HT1080 (cell line): ENCODE measurements around the gene ARID1B. TPM values are rescaled to one million over a fixed set of nuclear protein-coding genes. Genes with fewer than 3 reads are reported as not detected.

ENCODE experiments used
- DNase-seq: peaks from one replicate; pipeline ENCODE4 v3.0.0-alpha.2; 2015; ENCODE audit warnings: low read depth
- total RNA-seq: library from RNA; depleted of rRNA; stranded (reverse); fragments of >200 nt; shearing (Covaris generic); gene quantifications from 2 replicates; pipeline ENCODE4 v1.2.3, GENCODE V29; 2014

ARID1B gene
- total RNA-seq, 1 experiment from 2014 or later, result 11.2 TPM

DNA sequence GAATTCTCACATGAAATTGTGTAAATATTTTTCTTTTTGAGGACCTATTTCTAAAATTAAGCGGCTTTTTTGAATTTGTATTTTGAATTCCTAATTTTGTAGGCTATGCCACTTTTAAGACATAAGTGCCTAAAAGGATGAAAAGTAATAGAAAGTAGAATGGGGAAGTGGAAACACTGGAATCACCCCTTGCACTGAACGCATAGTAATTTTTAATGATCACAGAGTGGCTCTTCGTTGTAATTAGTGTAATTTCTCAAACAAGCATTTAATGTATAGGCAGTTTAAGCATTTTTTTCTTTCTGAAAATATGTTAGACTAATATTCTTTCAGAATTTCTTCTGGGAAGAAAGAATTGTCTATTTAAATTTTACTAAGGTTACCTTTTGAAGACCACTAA is 73.2 kb downstream of the ARID1B start:
- no peak for DNase-seq

DNA sequence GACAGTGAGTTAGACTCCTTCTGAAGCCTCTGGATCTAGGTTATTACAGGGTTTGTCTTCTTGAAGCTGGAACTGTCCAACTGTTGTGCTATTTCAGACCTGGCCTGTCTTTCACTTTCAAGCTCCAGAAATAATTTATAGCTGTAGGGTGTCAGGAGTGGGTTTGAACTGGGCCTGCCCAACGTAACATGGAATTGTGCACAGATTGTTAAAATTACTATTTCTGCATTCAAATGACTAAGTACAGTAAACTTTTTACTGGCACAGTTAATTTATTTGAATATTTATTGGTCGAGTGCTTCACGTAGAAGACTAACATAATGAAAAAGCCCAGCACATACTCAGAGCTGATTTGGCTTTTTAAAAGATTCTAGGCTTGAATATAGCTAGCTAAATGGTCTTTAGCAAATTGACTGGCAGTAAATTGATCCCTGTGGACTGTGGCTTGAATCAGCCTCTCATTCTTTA is 74.3 kb downstream of the ARID1B start:
- DNase-seq, result no peak

DNA sequence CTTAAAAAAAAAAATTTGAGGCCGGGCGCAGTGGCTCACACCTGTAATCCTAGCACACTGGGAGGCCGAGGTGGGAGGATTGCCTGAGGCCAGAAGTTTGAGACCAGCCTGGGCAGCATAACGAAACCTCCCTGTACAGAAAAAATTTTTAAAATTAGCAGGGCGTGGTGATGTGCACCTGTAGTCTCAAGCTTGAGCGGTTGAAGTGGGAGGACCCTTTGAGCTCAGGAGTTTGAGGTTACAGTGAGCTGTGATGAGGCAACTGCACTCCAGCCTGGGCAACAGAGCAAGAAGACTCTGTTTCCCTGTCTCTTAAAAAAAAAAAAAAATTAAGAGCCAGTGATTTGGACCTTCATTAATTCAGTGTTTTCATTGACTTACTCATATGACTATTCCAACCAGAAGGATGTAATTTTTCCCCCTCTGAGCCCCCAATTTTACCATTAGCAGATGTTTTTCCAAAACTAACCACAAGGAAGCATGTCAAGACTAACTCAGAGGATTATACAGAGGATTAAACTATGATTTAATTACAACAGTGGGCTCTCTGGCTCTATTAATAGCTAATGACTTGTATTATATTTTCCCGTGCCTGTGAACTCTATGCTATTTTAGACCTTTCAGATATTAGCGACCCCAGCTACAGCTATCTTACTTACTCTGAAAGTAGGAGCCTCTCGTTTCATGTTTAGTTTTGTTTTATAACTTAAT is 75.1 kb downstream of the ARID1B start:
- no peak for DNase-seq

DNA sequence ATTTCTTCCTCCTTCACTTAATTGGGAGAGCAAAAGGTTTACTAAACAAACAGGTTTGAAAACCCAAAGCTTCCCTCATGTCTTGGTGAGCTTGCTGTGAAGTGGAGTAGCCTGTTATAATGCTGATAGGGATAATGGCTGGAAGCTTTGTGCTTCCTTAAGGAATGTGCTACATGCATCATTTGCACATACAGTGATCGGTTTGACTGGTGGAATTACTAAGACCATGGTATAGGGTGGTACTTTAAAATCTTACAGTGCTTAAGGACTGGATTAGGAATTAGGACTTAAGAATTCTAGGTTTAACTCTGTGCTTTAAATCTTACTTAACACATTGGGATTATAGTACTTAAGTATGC is 75.7 kb downstream of the ARID1B start:
- DNase-seq, result no peak

DNA sequence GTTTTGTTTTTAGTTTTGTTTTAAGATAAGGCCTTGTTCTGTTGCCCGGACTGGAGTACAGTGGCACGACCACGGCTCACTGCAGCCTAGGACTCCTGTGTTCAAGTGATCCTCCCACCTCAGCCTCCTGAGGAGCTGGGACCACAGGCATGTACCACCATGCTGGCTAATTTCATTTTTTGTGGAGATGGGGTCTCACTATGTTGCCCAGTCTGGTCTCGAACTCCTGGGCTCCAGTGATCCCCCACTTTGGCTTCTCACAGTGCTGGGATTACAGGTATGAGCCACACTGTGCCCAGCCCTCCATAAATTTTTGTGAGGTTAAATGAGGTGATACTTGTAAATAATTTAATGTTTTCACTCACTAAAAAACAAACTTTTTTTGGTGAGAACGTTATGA is 76.6 kb downstream of the ARID1B start:
- no peak for DNase-seq

DNA sequence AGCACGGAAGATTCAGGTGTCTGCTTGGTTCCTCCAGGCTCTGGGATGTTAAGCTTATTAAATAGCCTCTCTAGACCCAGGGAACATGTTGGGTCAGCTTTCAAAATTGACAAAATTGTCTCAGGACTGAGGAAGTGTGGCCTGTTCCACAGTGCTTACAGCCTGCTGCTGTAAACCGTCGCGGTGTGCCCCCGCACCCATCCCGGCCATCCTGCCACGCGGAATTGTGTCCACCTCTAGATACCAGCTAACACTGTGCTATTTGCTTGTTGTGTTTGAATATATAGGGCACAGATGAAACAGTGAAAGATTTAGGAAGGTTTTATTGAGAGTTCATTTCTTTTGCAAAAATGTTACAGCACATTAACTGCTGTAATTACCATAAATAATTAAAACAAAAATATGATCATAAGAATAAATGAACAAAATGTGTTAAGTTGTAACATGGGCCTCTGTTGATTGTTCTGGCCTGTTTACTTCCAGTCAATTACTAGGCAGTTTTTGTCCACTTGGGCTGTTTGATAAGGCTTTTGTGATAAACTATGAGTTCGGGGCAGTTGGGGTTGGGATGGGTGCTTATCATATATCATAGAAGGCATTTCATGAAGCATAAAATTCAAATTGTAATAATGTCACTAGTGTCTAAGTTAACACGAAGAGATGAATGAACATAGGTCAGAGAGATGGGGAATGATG is 77.4 kb downstream of the ARID1B start:
- no peak for DNase-seq

DNA sequence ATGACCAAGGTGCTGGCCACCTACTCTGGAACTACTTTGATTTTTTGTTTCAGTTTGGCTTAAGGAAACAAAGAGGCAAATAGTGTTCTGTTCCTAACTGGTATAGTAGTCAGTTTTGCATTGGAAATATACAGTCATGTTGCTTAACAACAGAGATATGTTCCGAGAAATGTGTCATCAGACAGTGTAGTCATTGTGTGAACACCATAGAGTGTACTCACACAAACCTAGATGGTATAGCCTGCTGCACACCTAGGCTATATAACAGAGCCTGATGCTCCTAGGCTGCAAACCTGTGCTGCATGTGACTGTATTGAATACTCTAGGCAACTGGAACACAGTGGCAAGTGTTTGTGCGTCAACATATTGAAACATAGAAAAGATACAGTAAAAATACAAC is 80.4 kb downstream of the ARID1B start:
- peak; percentile 18 for DNase-seq

DNA sequence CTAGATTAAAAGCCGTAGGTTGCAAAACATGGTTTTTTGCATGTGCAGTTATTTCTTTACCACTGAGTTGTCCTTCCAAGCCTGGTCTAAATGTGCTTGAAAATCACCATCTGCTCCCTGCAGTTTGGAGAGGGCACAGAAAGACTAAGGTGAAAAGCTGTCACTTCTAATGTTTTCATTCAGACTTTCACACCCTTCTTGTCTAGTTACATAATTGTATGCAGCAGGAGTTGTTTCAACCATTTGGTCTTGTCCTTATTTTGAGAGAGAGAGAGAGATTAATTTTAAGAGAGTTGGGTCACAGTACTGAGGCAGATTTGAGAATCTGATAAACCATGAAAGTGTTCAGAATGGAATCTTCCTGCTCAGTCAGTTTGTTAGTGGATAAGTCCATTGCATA is 82.5 kb downstream of the ARID1B start:
- DNase-seq, result no peak

DNA sequence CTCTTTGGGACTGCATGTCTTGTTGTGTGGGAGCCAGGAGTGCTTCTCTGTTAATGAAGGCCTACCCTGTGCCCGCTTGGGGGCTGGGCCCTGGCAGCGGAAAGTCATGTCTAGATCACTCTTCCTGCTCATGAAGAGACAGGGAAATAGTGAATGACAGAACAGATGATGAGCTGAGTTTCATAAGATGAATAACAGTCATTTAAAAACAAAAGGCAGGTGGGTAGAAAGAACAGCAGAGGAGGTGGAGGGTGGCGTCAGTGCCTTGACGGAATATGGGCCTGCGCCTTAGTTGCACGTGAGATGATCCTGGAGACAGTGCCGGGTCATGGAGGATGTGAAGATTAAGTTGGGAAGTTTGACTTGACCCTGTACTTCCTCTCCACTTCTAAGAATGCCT is 85.5 kb downstream of the ARID1B start:
- DNase-seq, result no peak

DNA sequence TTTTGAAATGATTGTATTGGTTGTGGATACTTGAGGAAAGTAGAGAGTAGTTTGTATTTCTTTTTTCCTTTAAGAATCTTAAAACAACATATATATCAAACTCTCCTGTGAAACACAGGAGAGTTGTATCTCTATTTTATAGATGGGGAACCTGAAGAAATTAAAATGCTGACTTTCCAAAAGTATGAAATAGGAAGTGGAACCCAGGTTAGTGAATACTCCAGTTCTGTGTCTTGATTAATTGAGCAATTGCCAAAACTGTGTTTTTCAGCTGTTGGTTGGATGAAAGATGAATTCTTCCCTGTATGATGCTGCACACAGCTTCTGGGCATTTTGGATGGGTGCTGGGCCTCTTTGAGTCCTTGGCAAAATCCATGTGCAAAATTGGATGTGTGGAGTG is 86.3 kb downstream of the ARID1B start:
- DNase-seq, result no peak

DNA sequence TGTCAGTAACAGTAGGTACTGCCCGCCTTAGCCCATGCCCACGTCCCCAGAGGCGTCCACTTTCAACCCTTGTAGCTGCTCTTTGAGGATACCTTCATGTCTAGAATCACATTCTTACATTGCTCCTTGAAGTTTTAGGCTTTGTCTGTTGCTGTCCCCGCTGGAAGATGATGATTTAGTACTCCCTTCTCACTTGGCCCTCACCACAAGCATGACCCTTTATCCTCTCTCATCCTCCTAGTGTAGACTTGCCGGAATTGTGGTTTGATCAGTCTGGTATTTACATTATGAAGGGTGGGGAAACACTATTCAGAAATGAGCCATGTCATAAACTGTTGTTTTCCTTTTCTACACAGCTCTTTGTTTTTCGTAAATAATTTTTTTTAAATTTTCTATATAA is 87.4 kb downstream of the ARID1B start:
- DNase-seq, result peak; percentile 31

DNA sequence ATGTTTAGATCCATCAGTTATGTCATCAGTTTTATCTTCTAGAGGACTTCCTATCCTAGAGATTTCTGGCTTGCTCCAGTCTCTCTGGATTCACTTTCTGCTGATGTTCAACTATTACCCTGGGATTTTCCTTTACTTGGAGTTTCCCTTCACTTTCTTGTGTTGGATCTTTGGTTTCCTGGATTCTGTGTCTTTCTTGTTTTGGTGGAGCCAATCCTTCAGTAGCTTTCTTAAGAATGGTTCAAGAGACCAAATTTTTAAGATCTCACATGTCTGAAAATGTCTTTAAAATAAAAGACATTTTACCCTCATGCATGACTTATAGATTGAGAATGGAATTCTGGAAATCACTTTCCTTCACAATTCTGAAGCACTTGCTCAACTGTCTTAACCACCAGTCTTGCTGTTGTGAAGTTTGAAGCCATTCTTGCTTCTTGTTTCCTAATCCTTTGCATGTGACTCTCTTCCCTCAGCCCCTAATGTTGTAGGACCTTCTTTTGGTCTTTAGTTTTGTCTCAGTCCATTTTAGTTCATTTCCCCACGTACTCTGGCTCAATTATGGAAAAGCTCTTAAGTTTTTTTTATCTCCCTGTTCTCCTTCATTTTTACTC is 87.9 kb downstream of the ARID1B start:
- no peak for DNase-seq

DNA sequence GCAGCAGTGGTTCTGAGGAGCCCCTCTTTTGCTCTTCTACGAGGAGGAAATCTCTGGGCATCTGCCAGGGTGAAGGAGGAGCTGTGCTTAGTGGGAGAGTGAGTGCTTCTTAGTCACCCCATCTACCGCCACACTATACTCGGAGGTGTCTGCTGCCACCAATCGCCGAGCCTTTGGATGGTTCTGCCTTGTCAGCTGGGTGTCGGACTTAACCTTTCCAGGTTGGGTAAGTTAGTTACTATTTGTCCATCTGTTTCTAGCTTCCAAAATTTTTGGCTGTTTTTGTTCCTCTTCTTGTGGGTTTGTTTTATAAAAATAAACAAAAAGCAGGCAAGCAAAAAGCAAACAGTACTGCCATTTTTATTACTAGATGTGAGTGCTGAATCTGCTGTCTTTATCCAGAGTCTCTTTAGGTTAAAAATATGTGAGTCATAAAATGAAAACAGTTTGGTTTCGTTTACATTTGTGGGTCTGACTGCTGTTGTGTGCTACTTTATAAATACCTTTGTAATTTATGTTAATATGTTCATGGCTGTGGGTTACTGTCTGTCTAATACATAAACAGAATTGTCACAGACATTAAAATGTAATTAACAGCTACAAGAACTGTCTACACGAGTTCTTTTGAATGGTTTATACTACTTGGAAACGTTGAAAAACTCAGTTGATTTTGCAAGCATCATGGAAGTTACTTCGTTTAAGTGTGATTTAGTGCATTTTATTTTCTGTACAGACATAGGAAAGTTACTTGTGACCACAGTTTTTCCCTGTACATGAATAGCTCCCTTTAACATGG is 89.2 kb downstream of the ARID1B start:
- peak; percentile 64 for DNase-seq

DNA sequence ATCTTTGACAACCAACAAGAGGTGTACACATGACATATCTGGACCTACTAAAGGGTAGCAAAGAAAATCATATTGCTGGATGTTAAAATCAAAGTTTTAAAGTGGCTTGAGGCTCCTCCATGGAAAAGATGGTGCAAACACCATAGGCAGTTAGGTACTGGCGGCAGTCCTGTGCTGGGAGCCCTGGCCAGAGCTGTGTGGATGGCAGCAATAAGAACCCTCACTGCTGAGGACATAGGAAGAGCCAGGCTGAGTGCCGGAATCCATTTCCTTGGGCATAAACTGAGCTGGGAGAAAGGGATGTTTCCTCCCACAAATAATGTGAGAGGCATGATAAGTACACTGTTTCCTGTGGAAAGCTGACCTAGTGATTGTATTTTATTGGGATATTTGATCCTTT is 89.9 kb downstream of the ARID1B start:
- DNase-seq, result no peak

DNA sequence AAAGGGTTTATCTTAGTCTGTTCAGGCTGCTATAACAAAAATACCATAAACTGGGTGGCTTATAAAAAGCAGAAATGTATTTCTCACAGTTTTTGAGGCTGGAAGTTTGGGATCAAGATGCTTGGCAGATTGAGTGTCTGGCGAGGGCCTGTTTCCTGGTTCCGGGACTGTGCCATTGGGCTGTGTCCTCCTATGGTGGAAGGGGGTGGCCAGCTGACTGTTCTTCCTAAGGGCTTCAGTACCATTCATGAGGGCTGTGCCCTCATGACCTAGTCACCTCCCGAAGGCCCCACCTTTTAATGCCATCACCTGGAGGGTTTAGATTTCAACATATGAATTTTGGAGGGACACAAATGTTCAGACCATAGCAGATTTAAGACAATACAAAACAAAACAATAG is 91.2 kb downstream of the ARID1B start:
- DNase-seq, result no peak

DNA sequence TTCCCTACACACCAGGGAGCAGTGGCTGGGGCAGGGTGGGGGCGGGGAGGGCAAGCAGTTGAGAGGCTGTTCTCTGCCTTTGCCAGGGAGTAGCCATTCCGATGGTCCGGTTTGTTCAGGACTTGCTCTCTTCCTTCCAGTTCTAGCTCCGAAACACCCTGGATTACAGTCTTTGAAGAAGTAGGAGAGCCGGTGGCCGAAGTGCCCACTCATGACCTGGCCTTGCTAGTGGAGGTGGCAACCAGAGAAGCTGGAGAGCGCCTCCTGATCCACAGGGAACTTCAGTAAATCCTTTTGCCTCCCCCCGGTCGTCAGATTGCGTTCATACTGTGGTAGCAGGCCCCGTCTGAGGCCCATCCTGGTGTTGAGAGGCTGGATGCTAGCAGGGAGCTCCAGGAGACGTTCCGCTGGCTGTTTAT is 92.8 kb downstream of the ARID1B start:
- no peak for DNase-seq

DNA sequence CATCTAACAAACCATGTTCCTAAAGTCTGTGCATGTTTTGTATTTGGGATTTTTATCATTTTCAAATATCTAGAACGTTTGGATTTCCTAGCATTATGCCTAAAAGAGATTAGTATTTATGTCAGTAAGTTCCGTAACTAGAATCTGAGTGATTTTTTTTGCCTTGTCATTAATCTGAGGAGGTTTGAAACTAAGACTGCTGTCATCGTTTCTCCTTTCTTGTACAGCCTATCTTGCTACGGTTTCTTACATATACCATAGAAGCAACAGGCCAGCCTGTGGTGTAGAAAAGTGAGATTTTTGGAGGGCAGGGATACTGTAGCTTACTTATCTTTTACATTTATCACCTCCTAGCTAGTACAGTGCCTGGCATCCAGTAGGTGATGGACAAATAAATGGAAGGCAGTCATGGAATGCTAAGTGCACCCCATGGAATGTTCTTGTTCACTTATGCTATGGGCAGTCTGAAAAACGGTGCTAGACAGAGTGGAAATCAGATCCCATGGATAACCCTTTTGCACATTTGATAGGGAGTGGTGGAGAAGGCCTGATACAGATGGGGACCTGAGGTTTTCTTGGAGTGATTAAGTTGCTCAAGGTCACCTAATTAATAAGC is 93.9 kb downstream of the ARID1B start:
- no peak for DNase-seq

DNA sequence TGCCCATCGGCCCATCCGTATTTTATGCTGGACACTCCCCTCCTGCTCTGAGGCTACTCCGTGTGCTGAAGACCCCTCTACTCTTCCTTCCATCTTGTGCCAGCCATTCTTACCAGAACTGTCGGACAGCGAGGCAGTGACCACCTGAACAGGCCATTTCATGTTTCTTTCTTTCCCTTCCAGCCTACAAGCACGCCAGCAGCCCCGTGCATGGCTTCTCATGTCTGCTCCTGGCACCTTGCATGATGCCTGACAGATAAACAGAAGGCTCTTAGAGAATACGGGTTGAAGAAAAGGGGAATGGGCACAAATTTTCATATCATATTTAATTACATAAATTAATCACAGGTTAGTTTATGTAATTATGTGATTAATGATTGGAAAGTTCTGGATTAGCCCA is 95.7 kb downstream of the ARID1B start:
- no peak for DNase-seq

DNA sequence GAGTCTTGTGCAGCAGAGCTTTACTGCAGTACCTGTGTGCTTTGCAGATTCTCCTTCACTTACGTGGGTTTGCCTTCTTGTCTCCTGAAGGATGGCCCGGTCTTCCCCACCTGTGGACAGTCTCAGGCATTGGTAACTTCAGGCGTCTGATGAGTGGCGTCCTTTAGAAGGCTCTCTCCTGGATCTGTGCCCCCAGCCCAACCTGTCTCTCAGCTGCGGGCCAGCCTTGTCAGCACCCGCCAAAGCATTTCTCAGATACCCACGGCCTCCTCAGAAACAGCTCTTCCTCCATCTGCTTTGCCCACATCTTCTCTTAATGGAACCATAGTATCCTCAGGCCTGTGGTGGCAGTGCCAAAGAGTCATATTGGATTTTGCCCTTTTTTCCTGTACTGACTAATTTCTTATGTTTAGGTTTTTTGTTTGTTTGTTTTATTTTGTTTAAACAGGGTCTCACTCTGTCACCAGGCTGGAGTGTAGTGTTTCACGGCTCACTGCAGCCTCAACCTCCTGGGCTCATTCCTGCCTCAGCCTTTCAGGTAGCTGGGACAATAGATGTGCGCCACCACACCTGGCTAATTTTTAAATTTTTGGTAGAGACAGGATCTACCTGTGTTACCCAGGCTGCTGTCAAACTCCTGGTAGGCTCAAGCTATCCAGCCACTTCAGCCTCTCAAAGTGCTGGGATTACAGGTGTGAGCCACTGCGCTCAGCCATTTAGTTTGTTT is 96.6 kb downstream of the ARID1B start:
- DNase-seq, result no peak

DNA sequence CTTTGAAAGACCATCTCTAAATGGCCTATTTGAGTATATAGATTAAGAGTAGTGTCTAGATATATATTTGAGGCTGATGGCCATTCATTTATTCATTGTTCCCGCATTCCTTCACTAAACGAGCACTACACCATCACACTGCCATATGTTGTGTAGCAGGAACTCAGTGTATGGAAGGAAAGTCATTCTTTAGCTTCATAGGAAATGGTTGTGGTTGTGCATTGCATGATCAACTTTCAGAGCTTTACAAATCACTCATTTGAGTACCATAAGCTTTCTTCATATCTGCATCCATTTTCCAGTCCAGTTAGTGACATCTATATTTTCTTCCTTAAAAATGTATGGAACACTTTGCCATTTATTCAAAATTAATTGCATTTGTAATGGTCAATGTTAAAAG is 97.9 kb downstream of the ARID1B start:
- no peak for DNase-seq

DNA sequence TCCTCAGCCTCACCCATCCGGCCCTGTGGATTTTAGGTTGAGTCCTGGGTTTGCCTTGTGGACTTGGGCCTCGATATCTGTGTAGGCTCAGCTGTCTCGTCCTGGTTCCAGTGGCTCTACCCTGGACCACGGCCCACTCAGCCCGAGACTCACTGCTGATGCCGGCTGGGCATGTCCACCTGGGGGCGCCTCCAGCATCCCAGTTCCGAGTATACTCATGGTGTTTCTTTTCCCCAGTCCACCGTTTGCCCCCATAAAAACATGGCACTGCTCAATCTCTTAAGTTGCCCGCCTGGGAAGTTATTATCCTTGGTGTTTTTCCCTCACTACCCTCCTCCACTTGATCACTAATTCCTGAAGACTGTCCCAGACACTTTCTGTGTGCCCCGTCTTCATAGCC is 99.1 kb downstream of the ARID1B start:
- no peak for DNase-seq
